GM23338 (cell line): ENCODE results near the gene ITGA8. TPM values are rescaled to one million over a fixed set of nuclear protein-coding genes. Genes with fewer than 3 reads are reported as not detected.

Experiments used
- ATAC-seq: fragments of 200-7000 bp; cut with Tn5 transposase; 3 replicates; pipeline ENCODE4 v1.9.1; 2020
- DNase-seq: peaks from one replicate; pipeline ENCODE4 v3.0.0-alpha.2; 2015; ENCODE audit warnings: low spot score
- H2AFZ ChIP-seq: fragments of 200-600 bp; sonication (generic); 2 replicates; pipeline ENCODE4 v1.8.0; 2016; ENCODE audit warnings: antibody characterized with exemption, mild to moderate bottlenecking, moderate library complexity
- H3F3A ChIP-seq: fragments of 200-600 bp; sonication (generic); replicated peaks from 2 replicates; pipeline ENCODE4 v1.8.0; 2017; ENCODE audit warnings: antibody characterized with exemption, mixed run types, low read depth
- H3K27ac ChIP-seq: fragments of 200-600 bp; sonication (generic); 2 replicates; pipeline ENCODE4 v1.6.1; 2016; ENCODE audit warnings: low read depth
- H3K27me3 ChIP-seq: fragments of 200-600 bp; sonication (generic); 2 replicates; pipeline ENCODE4 v1.8.0; 2016; ENCODE audit warnings: mild to moderate bottlenecking, mixed run types, moderate library complexity; ENCODE audit not compliant: insufficient read depth
- H3K36me3 ChIP-seq: fragments of 200-600 bp; sonication (generic); 2 replicates; pipeline ENCODE4 v1.8.0; 2016; ENCODE audit warnings: mild to moderate bottlenecking; ENCODE audit not compliant: insufficient read depth
- H3K4me1 ChIP-seq: fragments of 200-600 bp; sonication (generic); 2 replicates; pipeline ENCODE4 v1.8.0; 2016; ENCODE audit warnings: mild to moderate bottlenecking, moderate library complexity; ENCODE audit not compliant: insufficient read depth
- H3K4me2 ChIP-seq: fragments of 200-600 bp; sonication (generic); 2 replicates; pipeline ENCODE4 v1.7.1; 2017; ENCODE audit warnings: mixed run types
- H3K4me3 ChIP-seq: fragments of 200-600 bp; sonication (generic); 2 replicates; pipeline ENCODE4 v1.6.1; 2016; ENCODE audit warnings: mixed run types
- H3K79me2 ChIP-seq: fragments of 200-600 bp; sonication (generic); replicated peaks from 2 replicates; pipeline ENCODE4 v1.8.0; 2017; ENCODE audit warnings: mild to moderate bottlenecking; ENCODE audit not compliant: insufficient read depth
- H3K9me2 ChIP-seq: fragments of 200-600 bp; sonication (generic); 2 replicates; pipeline ENCODE4 v1.8.0; 2017; ENCODE audit not compliant: insufficient read depth
- H4K20me1 ChIP-seq: fragments of 200-600 bp; sonication (generic); replicated peaks from 2 replicates; pipeline ENCODE4 v1.8.0; 2017; ENCODE audit warnings: mild to moderate bottlenecking; ENCODE audit not compliant: insufficient read depth
- H3K27ac Mint-ChIP-seq: 2 replicates; pipeline ENCODE4 v1.8.0; 2020; ENCODE audit warnings: inconsistent platforms, mild to moderate bottlenecking, moderate library complexity, mixed read lengths
- H3K27me3 Mint-ChIP-seq: 3 replicates; pipeline ENCODE4 v1.8.0; 2022; ENCODE audit warnings: low read depth, mild to moderate bottlenecking, moderate library complexity, mixed read lengths, inconsistent platforms; ENCODE audit not compliant: insufficient read depth, poor library complexity
- H3K36me3 Mint-ChIP-seq: 3 replicates; pipeline ENCODE4 v1.8.0; 2021; ENCODE audit warnings: low read depth, mild to moderate bottlenecking, inconsistent platforms, moderate library complexity, mixed read lengths
- H3K4me1 Mint-ChIP-seq: 3 replicates; pipeline ENCODE4 v1.8.0; 2020; ENCODE audit warnings: mild to moderate bottlenecking, inconsistent platforms, mixed read lengths
- H3K4me3 Mint-ChIP-seq: 3 replicates; pipeline ENCODE4 v1.8.0; 2021; ENCODE audit warnings: moderate library complexity, mild to moderate bottlenecking, inconsistent platforms, mixed read lengths
- H3K9me3 Mint-ChIP-seq: 3 replicates; pipeline ENCODE4 v1.8.0; 2020; ENCODE audit warnings: moderate library complexity, mild to moderate bottlenecking, inconsistent platforms, mixed read lengths
- EZH2phosphoT487 ChIP-seq: fragments of 200-600 bp; sonication (generic); IDR thresholded peaks from one replicate; pipeline ENCODE4 v1.8.1; 2018; ENCODE audit warnings: antibody characterized with exemption; ENCODE audit not compliant: unreplicated experiment
- NANOG ChIP-seq: IDR thresholded peaks from 2 replicates; pipeline ENCODE4 v1.6.1; 2016; ENCODE audit warnings: antibody characterized with exemption, borderline replicate concordance
- POLR2AphosphoS5 ChIP-seq: IDR thresholded peaks from 2 replicates; pipeline ENCODE4 v1.6.1; 2016; ENCODE audit warnings: antibody characterized with exemption, low read depth
- ZNF331 ChIP-seq: fragments of 250-450 bp; sonication (Bioruptor Pico); IDR thresholded peaks from 2 replicates; pipeline ENCODE4 v1.5.0; 2020; ENCODE audit warnings: low read depth, mild to moderate bottlenecking, moderate library complexity
- polyA plus RNA-seq: library from polyadenylated mRNA; unstranded; fragments of >200 nt; fragmentation: Nextera tagmentation; extraction: Ambion mirVana; gene quantifications from 2 replicates; pipeline ENCODE4 v1.2.1, GENCODE V29; 2016
- total RNA-seq: library from RNA; depleted of rRNA; stranded (reverse); fragments of >200 nt; shearing (Covaris generic); gene quantifications from 2 replicates; pipeline ENCODE4 v1.2.3, GENCODE V29; 2014
- TF ChIP-seq, protein P1 (sequence below): IDR thresholded peaks from 2 replicates; pipeline ENCODE4 v1.6.1; 2016; ENCODE audit warnings: antibody characterized with exemption
- TF ChIP-seq, protein P2 (sequence below), 2 experiments: fragments of 200-600 bp in 1 of 2; sonication (generic) in 1 of 2; conservative IDR thresholded peaks; 2 replicates each; pipeline versions ENCODE4 v1.5.1 to v1.6.1; 2016 to 2017; ENCODE audit warnings: antibody characterized with exemption in 2 of 2, low read depth in 2 of 2, mild to moderate bottlenecking in 2 of 2, moderate library complexity in 1 of 2
- TF ChIP-seq, protein P3 (sequence below): IDR thresholded peaks from one replicate; pipeline ENCODE4 v1.6.1; 2018; ENCODE audit warnings: antibody characterized with exemption; ENCODE audit not compliant: unreplicated experiment

Gene ITGA8
- total and polyA plus RNA-seq, 2 experiments from 2014 or later, result not detected

DNA sequence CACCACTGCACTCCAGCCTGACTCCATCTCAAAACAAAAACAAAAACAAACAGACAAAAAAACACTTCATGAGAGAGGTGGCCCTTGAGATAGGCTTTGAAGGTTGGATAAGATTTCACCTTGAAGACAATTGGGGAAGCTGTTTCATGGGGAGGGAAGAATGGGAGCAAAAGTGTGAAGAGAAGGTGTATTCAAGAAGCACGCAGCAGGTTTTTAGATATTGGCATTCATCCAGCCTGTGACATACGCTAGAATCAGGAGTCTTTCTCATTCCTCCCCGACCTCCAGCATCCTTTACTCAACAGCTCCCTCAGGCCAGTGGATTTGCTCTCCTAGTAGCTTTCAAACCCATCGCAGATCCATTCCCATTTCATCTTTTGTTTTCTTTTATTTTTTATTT lies 232.3 kb downstream of the ITGA8 start (continued):
- TF ChIP-seq ZNF331 (CRISPR knock-in tag), result no peak
- TF ChIP-seq, protein P1, sequence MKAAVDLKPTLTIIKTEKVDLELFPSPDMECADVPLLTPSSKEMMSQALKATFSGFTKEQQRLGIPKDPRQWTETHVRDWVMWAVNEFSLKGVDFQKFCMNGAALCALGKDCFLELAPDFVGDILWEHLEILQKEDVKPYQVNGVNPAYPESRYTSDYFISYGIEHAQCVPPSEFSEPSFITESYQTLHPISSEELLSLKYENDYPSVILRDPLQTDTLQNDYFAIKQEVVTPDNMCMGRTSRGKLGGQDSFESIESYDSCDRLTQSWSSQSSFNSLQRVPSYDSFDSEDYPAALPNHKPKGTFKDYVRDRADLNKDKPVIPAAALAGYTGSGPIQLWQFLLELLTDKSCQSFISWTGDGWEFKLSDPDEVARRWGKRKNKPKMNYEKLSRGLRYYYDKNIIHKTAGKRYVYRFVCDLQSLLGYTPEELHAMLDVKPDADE, result no peak
- no peak for TF ChIP-seq NANOG

DNA sequence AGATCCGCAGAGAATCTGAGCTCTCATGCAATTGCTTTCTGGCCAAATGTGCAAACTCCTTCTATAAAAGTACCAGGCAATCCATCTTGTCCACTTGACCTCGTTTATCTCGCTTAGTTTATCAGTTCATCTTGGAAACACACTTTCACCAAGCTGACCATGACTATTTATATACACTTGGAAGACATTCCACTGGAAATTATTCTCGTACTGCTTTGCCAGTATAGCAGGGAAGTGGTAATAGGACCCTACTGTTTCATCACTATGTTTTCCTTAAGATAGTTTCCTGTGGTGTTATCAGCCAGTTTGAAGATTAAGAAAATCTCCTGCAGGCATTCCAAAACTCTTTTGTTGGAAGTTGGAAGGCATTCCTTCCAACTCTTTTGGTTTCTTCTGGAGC lies 233.3 kb downstream of the ITGA8 start:
- no peak overlapping the region for H3K27ac ChIP-seq
- H3K4me1 ChIP-seq, result no peaks in the 10 kb centered on the region
- no peak overlapping the region for H3K4me2 ChIP-seq

DNA sequence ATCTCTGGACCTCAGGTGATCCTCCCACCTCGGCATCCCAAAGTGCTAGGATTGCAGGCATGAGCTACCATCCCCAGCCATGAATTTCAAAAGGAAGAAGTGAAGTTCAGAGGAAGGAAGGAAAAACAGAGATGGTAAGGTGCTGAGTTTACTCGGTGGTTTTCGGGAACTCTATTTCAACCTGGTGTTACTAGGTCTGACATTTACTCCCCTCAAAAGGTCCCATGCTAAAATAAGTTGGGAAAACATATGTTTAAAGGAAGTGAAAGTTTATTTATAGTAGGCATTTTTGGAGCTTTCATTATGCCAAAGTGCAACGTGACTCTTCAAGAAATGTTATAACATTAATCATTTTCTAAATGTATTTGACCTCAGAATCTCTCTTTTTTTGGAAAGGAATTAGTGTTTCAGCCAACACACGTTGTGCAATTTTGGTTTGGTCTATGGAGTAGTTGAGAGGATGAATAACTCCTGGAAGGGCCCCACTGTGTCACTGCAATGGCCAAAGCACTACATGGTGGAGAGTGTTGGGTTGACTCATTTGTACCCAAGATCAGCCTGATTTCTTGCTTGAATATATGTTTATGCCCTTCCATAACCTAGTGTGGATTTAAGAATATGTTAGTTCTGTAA lies 233.9 kb downstream of the ITGA8 start:
- Histone ChIP-seq H2AFZ (no peak overlapping the region), H3K27ac (no peak overlapping the region), H3K4me1 (no peaks in the 10 kb centered on the region), H3K36me3 (no peaks in the 10 kb centered on the region), H3K79me2 (no peaks in the 10 kb centered on the region), H3K9me2 (no peaks in the 10 kb centered on the region), H3K27me3 (peaks cover 14% of the 10 kb centered on the region; the same call in 1 of the 2 replicates), H4K20me1 (no peaks in the 10 kb centered on the region), H3K4me3 (no peak overlapping the region), H3F3A (no peaks in the 10 kb centered on the region), H3K4me2 (no peak overlapping the region)
- no peak for ATAC-seq
- Mint-ChIP-seq H3K4me3 (no peak overlapping the region), H3K27me3 (peaks cover 5% of the 10 kb centered on the region), H3K27ac (no peak overlapping the region), H3K9me3 (no peaks in the 10 kb centered on the region), H3K4me1 (no peaks in the 10 kb centered on the region; the same call in 2 of the 3 replicates), H3K36me3 (no peaks in the 10 kb centered on the region)
- DNase-seq, result no peak
- TF ChIP-seq, protein P2, sequence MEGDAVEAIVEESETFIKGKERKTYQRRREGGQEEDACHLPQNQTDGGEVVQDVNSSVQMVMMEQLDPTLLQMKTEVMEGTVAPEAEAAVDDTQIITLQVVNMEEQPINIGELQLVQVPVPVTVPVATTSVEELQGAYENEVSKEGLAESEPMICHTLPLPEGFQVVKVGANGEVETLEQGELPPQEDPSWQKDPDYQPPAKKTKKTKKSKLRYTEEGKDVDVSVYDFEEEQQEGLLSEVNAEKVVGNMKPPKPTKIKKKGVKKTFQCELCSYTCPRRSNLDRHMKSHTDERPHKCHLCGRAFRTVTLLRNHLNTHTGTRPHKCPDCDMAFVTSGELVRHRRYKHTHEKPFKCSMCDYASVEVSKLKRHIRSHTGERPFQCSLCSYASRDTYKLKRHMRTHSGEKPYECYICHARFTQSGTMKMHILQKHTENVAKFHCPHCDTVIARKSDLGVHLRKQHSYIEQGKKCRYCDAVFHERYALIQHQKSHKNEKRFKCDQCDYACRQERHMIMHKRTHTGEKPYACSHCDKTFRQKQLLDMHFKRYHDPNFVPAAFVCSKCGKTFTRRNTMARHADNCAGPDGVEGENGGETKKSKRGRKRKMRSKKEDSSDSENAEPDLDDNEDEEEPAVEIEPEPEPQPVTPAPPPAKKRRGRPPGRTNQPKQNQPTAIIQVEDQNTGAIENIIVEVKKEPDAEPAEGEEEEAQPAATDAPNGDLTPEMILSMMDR (conservative IDR thresholded peaks at IDR 0.05; ENCODE audit: low read depth in 2 of 2), result no peak
- no peak for TF ChIP-seq EZH2phosphoT487

More for the DNA sequence above, 233.3 kb downstream of the ITGA8 start:
- H3K36me3 ChIP-seq, result no peaks in the 10 kb centered on the region
- Mint-ChIP-seq H3K27me3 (peaks cover 2% of the 10 kb centered on the region), H3K36me3 (no peaks in the 10 kb centered on the region), H3K27ac (no peak overlapping the region), H3K4me3 (no peak overlapping the region), H3K4me1 (no peaks in the 10 kb centered on the region; the same call in 2 of the 3 replicates), H3K9me3 (no peaks in the 10 kb centered on the region)
- ATAC-seq (no peak), DNase-seq (no peak)
- no peak overlapping the region for H3K4me3 ChIP-seq
- no peaks in the 10 kb centered on the region for H4K20me1 ChIP-seq
- H3K27me3 ChIP-seq, result peaks cover 8% of the 10 kb centered on the region; the same call in 1 of the 2 replicates
- no peaks in the 10 kb centered on the region for H3K79me2 ChIP-seq
- no peaks in the 10 kb centered on the region for H3K9me2 ChIP-seq
- TF ChIP-seq, protein P3, sequence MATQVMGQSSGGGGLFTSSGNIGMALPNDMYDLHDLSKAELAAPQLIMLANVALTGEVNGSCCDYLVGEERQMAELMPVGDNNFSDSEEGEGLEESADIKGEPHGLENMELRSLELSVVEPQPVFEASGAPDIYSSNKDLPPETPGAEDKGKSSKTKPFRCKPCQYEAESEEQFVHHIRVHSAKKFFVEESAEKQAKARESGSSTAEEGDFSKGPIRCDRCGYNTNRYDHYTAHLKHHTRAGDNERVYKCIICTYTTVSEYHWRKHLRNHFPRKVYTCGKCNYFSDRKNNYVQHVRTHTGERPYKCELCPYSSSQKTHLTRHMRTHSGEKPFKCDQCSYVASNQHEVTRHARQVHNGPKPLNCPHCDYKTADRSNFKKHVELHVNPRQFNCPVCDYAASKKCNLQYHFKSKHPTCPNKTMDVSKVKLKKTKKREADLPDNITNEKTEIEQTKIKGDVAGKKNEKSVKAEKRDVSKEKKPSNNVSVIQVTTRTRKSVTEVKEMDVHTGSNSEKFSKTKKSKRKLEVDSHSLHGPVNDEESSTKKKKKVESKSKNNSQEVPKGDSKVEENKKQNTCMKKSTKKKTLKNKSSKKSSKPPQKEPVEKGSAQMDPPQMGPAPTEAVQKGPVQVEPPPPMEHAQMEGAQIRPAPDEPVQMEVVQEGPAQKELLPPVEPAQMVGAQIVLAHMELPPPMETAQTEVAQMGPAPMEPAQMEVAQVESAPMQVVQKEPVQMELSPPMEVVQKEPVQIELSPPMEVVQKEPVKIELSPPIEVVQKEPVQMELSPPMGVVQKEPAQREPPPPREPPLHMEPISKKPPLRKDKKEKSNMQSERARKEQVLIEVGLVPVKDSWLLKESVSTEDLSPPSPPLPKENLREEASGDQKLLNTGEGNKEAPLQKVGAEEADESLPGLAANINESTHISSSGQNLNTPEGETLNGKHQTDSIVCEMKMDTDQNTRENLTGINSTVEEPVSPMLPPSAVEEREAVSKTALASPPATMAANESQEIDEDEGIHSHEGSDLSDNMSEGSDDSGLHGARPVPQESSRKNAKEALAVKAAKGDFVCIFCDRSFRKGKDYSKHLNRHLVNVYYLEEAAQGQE, result no peak
- TF ChIP-seq POLR2AphosphoS5, result no peak
- H3F3A ChIP-seq, result no peaks in the 10 kb centered on the region
- H2AFZ ChIP-seq, result no peak overlapping the region
